Nephron (organoid): ENCODE data around the gene MKX.

ENCODE experiments used
- H3K27ac Mint-ChIP-seq, 3 experiments: 2 replicates each; pipeline ENCODE4 v1.8.0; 2020; ENCODE audit warnings: mixed read lengths in 3 of 3, mild to moderate bottlenecking in 2 of 3, moderate library complexity in 1 of 3
- H3K27me3 Mint-ChIP-seq: 2 replicates; pipeline ENCODE4 v1.8.0; 2021; ENCODE audit warnings: low read depth, mild to moderate bottlenecking, moderate library complexity, mixed read lengths
- H3K36me3 Mint-ChIP-seq: 2 replicates; pipeline ENCODE4 v1.8.0; 2020; ENCODE audit warnings: low read depth, mixed read lengths
- H3K4me1 Mint-ChIP-seq: 2 replicates; pipeline ENCODE4 v1.8.0; 2020; ENCODE audit warnings: mixed read lengths
- H3K4me3 Mint-ChIP-seq, 3 experiments: 2 replicates each; pipeline ENCODE4 v1.8.0; 2020; ENCODE audit warnings: mild to moderate bottlenecking in 3 of 3, mixed read lengths in 3 of 3, moderate library complexity in 2 of 3
- H3K9me3 Mint-ChIP-seq: 2 replicates; pipeline ENCODE4 v1.8.0; 2020; ENCODE audit warnings: mixed read lengths
- CTCF ChIP-seq, 3 experiments: fragments of 200-600 bp; sonication (generic); IDR thresholded peaks; one replicate each; pipeline ENCODE4 v1.5.0; 2021; ENCODE audit warnings: antibody characterized with exemption in 3 of 3; ENCODE audit not compliant: unreplicated experiment in 3 of 3

The MKX gene

GRCh38 chr10:27678166-27678565, 67.5 kb downstream of the MKX start:
- no peak for TF ChIP-seq CTCF (IDR thresholded peaks at IDR 0.05; ENCODE audit: unreplicated experiment in 3 of 3)
- Mint-ChIP-seq H3K4me1 (peaks cover 34% of the 10 kb centered on the region), H3K36me3 (no peaks in the 10 kb centered on the region), H3K4me3 (no peak overlapping the region), H3K27me3 (no peaks in the 10 kb centered on the region), H3K27ac (peak overlapping the region in 1 of 3 experiments; percentile 75), H3K9me3 (no peaks in the 10 kb centered on the region)

- H3K36me3 Mint-ChIP-seq, result no peaks in the 10 kb centered on the region
- H3K4me1 Mint-ChIP-seq, result peaks cover 6% of the 10 kb centered on the region
- H3K27me3 Mint-ChIP-seq, result no peaks in the 10 kb centered on the region
- no peak overlapping the region for H3K27ac Mint-ChIP-seq
- H3K9me3 Mint-ChIP-seq, result no peaks in the 10 kb centered on the region
- no peak overlapping the region for H3K4me3 Mint-ChIP-seq
- TF ChIP-seq CTCF (IDR thresholded peaks at IDR 0.05; ENCODE audit: unreplicated experiment in 3 of 3), result no peak
These were observed 72.6 kb downstream of the MKX start for GRCh38 chr10:27673065-27673464.

GRCh38 chr10:27671821-27672220, 73.8 kb downstream of the MKX start:
- Mint-ChIP-seq H3K4me1 (no peaks in the 10 kb centered on the region), H3K36me3 (no peaks in the 10 kb centered on the region), H3K27me3 (no peaks in the 10 kb centered on the region), H3K9me3 (peaks cover under 1% of the 10 kb centered on the region), H3K27ac (no peak overlapping the region), H3K4me3 (no peak overlapping the region)
- no peak for TF ChIP-seq CTCF (IDR thresholded peaks at IDR 0.05; ENCODE audit: unreplicated experiment in 3 of 3)

GRCh38 chr10:27664461-27664860, 81.2 kb downstream of the MKX start:
- Mint-ChIP-seq H3K27ac (no peak overlapping the region), H3K4me1 (peaks cover 10% of the 10 kb centered on the region), H3K36me3 (no peaks in the 10 kb centered on the region), H3K9me3 (peaks cover 7% of the 10 kb centered on the region), H3K27me3 (no peaks in the 10 kb centered on the region), H3K4me3 (no peak overlapping the region)
- TF ChIP-seq CTCF (IDR thresholded peaks at IDR 0.05; ENCODE audit: unreplicated experiment in 3 of 3), result no peak

GRCh38 chr10:27663621-27664020, 82.0 kb downstream of the MKX start:
- H3K36me3 Mint-ChIP-seq, result no peaks in the 10 kb centered on the region
- H3K9me3 Mint-ChIP-seq, result peaks cover 7% of the 10 kb centered on the region
- H3K27me3 Mint-ChIP-seq, result no peaks in the 10 kb centered on the region
- no peak for TF ChIP-seq CTCF (IDR thresholded peaks at IDR 0.05; ENCODE audit: unreplicated experiment in 3 of 3)
- no peak overlapping the region for H3K4me3 Mint-ChIP-seq
- H3K27ac Mint-ChIP-seq, result no peak overlapping the region
- H3K4me1 Mint-ChIP-seq, result peaks cover 10% of the 10 kb centered on the region

GRCh38 chr10:27661514-27662286, 83.9 kb downstream of the MKX start:
- no peak overlapping the region for H3K27ac Mint-ChIP-seq
- peaks cover 10% of the 10 kb centered on the region for H3K4me1 Mint-ChIP-seq
- TF ChIP-seq CTCF (IDR thresholded peaks at IDR 0.05; ENCODE audit: unreplicated experiment in 3 of 3), result no peak
- no peaks in the 10 kb centered on the region for H3K36me3 Mint-ChIP-seq
- H3K9me3 Mint-ChIP-seq, result peaks cover 6% of the 10 kb centered on the region
- no peaks in the 10 kb centered on the region for H3K27me3 Mint-ChIP-seq
- H3K4me3 Mint-ChIP-seq, result no peak overlapping the region
